NCI-H146 (cell line): ENCODE data around the gene USP32.
A peak's percentile ranks its signal among the peaks of the same experiment; 100 is the strongest.
"Not testable (repeated sequence)": the region's sequence is repeated elsewhere in the genome, so short reads cannot be mapped to it uniquely, and the experiment has no call there.

Source experiments
- DNase-seq: peaks from one replicate; lab custom pipeline; 2025; lab: John Stamatoyannopoulos, UW

Gene USP32

GRCh38 chr17:60392042-60392844 is at the start of gene USP32:
USP32 (minus strand) TSS chr17:60392133; CDS start chr17:60391939, 194 bp downstream.
- DNase-seq, result peak; percentile 98

GRCh38 chr17:60439501-60439900 is 47.6 kb upstream of the USP32 start:
- no peak for DNase-seq

GRCh38 chr17:60436676-60437075 is 44.7 kb upstream of the USP32 start:
- no peak for DNase-seq

GRCh38 chr17:60435244-60436167 is 43.6 kb upstream of the USP32 start:
- DNase-seq, result peak; percentile 60

GRCh38 chr17:60433021-60433997 is 41.4 kb upstream of the USP32 start:
- not testable (repeated sequence) for DNase-seq

- not testable (repeated sequence) for DNase-seq
These were observed 38.6 kb upstream of the USP32 start for GRCh38 chr17:60430561-60430960.

- not testable (repeated sequence) for DNase-seq
These were observed 36.6 kb upstream of the USP32 start for GRCh38 chr17:60428491-60428890.

GRCh38 chr17:60426596-60426995 is 34.7 kb upstream of the USP32 start:
- no peak for DNase-seq

GRCh38 chr17:60425626-60426025 is 33.7 kb upstream of the USP32 start:
- no peak for DNase-seq

- DNase-seq, result no peak
These were observed 31.9 kb upstream of the USP32 start for GRCh38 chr17:60423865-60424264.

- DNase-seq, result no peak
These were observed 30.3 kb upstream of the USP32 start, which contains the start of gene CHCT1 for GRCh38 chr17:60422162-60422665. CHCT1 (plus strand) TSS chr17:60422489; CDS start chr17:60422593, 104 bp downstream.

- DNase-seq, result no peak
These were observed 29.6 kb upstream of the USP32 start for GRCh38 chr17:60421273-60422161.

- DNase-seq, result not testable (repeated sequence)
These were observed 27.9 kb upstream of the USP32 start for GRCh38 chr17:60419875-60420274.

- not testable (repeated sequence) for DNase-seq
These were observed 27.1 kb upstream of the USP32 start for GRCh38 chr17:60419003-60419402.

GRCh38 chr17:60416368-60416925 is 24.5 kb upstream of the USP32 start:
- no peak for DNase-seq

GRCh38 chr17:60415146-60415545 is 23.2 kb upstream of the USP32 start:
- DNase-seq, result no peak

- no peak for DNase-seq
These were observed 20.8 kb upstream of the USP32 start for GRCh38 chr17:60412701-60413100.

- DNase-seq, result no peak
These were observed 18.1 kb upstream of the USP32 start for GRCh38 chr17:60410001-60410400.

GRCh38 chr17:60406887-60407286 is 15.0 kb upstream of the USP32 start:
- DNase-seq, result no peak

- DNase-seq, result no peak
These were observed 12.0 kb upstream of the USP32 start for GRCh38 chr17:60403962-60404361.
